ENCODE data around the gene MYBL2.

GRCh38 chr20:43728686-43729255, 61.9 kb downstream of the MYBL2 start:
- TF ChIP-seq CTCF (conservative IDR thresholded peaks at IDR 0.05 in 1 of 2, IDR thresholded peaks at IDR 0.05 in 1 of 2; ENCODE audit: extremely low read depth in 1 of 2, insufficient read depth in 1 of 2, low read depth in 1 of 2, low read length in 2 of 2) (no peak), EZH2 (IDR thresholded peaks at IDR 0.05; ENCODE audit: borderline replicate concordance, low read length) (no peak)

All from mammary epithelial cell (primary cell).